SK-N-MC (cell line): ENCODE results near the gene TMEM44.

Experiments
- EZH2 ChIP-seq: fragments of 200-600 bp; sonication (generic); IDR thresholded peaks from one replicate; pipeline ENCODE4 v1.6.1; 2017; ENCODE audit warnings: antibody characterized with exemption
- FOXP2 ChIP-seq: optimal IDR thresholded peaks from 2 replicates; pipeline ENCODE3; 2011; ENCODE audit warnings: mild to moderate bottlenecking, moderate library complexity; ENCODE audit not compliant: insufficient read depth; ENCODE audit errors: extremely low read length, control extremely low read depth
- POLR2AphosphoS5 ChIP-seq: IDR thresholded peaks from 2 replicates; pipeline ENCODE4 v1.6.1; 2012; ENCODE audit warnings: mild to moderate bottlenecking, low read depth, low read length, borderline replicate concordance

DNA sequence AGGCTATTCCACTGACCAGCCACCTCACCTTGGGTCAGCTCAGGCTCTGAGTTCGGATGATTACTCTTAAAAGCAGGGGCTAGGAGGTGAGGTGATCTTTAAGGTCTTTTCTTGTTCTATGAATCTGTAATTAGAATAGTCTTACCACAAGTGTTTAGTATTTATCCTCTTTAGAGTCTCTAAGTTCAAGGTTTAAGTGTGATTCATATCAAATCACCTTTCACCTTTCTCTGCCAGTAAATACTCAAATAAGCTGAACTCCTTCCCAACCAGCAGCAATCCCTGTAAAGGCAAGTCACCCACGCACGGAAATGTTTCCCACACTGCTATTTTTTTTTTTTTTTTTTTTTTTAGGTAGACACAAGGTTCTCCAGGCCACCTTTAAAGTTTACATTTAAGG is 14.5 kb upstream of the TMEM44 start:
- TF ChIP-seq EZH2 (no peak), POLR2AphosphoS5 (no peak), FOXP2 (no peak)
